RWPE1 (cell line): ENCODE data around the gene HINT3.
"Not testable (repeated sequence)": the region's sequence is repeated elsewhere in the genome, so short reads cannot be mapped to it uniquely, and the experiment has no call there.

Source experiments
- CTCF ChIA-PET: fragments of 350-600 bp; sonication (Branson Sonifier 250); formaldehyde crosslinking; extraction: SDS; loops from one replicate; lab custom pipeline; 2021; lab: Yijun Ruan, JAX
- POLR2A ChIA-PET: fragments of 400-600 bp; formaldehyde crosslinking; extraction: SDS; loops from one replicate; lab custom pipeline; 2020; ENCODE audit warnings: antibody characterized with exemption; ENCODE audit not compliant: low non-redundant PET; lab: Yijun Ruan, JAX
- DNase-seq: peaks from one replicate; pipeline ENCODE4 v3.0.0; 2012; ENCODE audit warnings: low spot score
- H3K27ac ChIP-seq: fragments of 450-650 bp; 2 replicates; pipeline ENCODE4 v1.5.1; 2017
- TF ChIP-seq, protein P1 (sequence below): fragments of 450-650 bp; conservative IDR thresholded peaks from 2 replicates; pipeline ENCODE4 v1.5.1; 2017; ENCODE audit warnings: low read depth, mild to moderate bottlenecking

HINT3 gene

DNA sequence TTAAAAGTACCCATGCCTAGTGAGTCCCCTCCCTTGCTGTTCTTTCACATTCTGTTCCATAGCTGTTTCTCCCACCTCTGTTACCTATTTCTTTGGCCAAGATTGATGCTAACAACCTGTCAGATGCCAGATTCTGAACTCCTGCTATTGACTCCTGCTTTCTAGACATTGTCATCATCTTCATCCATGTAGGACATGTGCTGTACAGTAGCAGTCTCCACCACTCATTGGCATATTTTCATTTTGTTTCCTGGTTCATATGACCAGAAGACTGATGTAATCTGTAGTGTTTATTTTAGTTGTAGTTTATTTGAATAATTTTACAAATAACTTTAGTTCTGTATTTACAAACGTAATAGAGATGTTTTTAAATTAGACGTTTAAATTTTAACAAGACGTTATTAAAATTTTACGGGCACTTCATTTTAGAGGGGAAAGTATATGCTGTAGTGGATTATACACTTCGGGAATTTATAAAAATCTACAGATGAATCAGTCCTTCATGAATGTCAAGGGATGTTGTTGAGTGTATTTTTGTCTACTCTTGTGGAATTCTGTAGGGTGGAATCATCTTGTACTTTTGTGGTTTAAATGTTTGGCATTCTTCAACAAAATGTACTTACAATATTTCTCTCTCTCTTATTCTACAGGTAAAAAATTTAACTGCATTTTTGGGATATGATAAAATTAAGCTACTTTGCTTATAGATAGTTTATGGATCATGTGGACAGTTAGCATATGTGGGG is 63.9 kb downstream of the HINT3 start:
- no peak overlapping the region for H3K27ac ChIP-seq
- CTCF ChIA-PET = interaction anchor here (0.6 to 1.4 kb wide), 2 partner anchors 34 to 161 kb away, joined by 3 to 6 read pairs; partner anchors contain the start of gene TRMT11
- TF ChIP-seq, protein P1, sequence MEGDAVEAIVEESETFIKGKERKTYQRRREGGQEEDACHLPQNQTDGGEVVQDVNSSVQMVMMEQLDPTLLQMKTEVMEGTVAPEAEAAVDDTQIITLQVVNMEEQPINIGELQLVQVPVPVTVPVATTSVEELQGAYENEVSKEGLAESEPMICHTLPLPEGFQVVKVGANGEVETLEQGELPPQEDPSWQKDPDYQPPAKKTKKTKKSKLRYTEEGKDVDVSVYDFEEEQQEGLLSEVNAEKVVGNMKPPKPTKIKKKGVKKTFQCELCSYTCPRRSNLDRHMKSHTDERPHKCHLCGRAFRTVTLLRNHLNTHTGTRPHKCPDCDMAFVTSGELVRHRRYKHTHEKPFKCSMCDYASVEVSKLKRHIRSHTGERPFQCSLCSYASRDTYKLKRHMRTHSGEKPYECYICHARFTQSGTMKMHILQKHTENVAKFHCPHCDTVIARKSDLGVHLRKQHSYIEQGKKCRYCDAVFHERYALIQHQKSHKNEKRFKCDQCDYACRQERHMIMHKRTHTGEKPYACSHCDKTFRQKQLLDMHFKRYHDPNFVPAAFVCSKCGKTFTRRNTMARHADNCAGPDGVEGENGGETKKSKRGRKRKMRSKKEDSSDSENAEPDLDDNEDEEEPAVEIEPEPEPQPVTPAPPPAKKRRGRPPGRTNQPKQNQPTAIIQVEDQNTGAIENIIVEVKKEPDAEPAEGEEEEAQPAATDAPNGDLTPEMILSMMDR = no peak
- DNase-seq = no peak
- POLR2A ChIA-PET = no interaction called here

DNA sequence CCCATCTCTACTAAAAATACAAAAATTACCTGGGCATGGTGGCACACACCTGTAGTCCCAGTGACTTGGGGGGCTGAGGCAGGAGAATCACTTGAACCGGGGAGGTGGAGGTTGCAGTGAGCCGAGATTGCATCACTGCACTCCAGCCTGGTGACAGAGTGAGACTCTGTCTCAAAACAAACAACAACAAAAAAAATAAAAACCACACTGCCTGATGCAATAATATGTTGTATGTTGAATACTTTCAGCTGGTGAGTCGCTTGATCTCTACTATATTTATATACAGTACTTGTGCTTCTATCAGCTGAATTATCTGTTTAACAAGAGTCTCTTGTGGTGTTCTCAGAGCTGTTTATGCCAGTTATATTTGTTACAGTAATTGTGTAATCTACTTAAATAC is 66.9 kb downstream of the HINT3 start:
- CTCF ChIA-PET, DNase-seq, POLR2A ChIA-PET, H3K27ac ChIP-seq: not testable (repeated sequence)

DNA sequence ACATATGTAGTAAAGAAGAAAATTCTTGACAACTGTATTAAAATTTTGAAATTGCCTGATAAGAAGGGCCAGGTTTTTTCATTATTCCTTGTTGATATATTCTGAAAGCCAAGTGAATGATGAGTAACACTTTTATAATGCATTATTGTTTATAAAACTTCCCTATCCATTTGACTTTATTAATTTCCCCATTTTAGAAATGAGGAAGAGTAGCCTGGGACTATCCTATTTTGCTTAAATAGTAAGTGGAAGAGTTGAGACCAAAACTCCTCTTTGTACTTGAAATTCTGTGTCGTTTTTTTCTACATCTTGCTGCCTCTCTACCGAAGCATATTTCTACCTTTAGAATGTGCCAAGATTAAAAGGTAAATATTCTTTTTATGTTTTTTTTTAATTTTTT is 69.4 kb downstream of the HINT3 start:
- POLR2A ChIA-PET = no interaction called here
- no peak overlapping the region for H3K27ac ChIP-seq
- CTCF ChIA-PET = no interaction called here
- no peak for DNase-seq
- TF ChIP-seq, protein P1 = no peak

DNA sequence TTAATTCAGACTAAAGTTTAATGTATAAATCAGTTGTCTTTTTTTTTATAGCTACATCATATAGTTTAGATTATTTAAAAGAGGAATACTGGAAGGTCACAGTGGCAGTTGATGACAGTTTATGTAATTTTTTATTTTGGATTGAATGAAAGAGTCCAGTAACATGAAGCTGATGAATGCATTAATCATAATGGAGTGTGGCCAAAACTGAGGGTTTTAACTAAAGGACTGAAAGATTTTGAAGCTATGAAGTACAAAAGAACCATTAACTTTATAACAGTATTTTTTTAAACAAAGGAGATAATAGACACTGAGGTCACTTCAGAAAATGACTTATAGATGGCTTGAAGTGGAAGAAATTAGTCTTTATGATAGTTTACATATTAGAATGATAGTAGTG is 71.0 kb downstream of the HINT3 start:
- DNase-seq = no peak
- ChIA-PET POLR2A (interaction anchor here (0.5 kb wide), 1 partner anchor 19 kb away, joined by 3 read pairs; no protein-coding TSS in a partner anchor), CTCF (no interaction called here)
- no peak overlapping the region for H3K27ac ChIP-seq
- TF ChIP-seq, protein P1 = no peak
